ENCODE results near the gene NKAIN4.
A peak's percentile ranks its signal among the peaks of the same experiment; 100 is the strongest.

The NKAIN4 gene

DNA sequence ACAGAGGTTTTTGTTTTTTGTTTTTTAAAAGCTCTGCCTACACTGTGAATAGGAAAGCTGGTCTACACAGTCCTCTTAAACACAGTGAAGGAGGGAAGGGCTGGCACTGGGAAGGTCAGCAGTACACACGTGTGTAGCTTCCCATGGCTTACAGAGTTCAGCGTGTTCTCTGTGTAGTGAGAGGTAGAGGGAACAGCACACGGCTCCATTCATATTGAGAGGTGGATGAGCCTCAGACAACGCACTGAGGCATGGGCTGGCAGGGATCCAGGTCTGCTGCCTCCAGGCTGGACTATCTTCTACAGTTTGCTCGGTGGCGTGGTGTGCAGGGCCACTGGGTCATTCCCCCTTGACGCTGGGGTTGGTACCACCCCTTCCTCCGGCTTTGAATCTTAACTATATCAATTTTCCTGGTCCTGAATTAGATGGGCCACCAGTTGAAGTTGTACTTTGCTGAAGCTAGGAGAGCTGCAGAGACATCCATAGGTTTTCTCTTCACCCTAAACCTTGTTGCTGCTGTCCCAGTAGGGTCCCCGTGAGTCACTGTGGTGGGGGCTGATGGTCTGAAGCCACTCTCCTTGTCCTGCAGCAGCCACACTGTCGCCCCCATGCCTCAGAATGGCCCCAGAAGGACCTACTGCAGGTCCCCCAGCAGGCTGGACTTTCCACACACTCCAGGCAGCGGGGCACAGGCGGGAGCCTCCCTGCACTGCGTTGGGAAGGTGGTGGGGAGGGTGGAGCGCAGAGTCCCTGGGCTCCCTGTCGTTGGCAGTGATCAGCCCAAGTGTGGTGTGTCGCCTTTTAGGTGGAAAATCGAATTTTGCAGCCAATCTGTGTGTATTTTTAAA lies 20.3 kb upstream of the NKAIN4 start:
- DNase-seq (ENCODE audit: low read depth) = no peak

DNA sequence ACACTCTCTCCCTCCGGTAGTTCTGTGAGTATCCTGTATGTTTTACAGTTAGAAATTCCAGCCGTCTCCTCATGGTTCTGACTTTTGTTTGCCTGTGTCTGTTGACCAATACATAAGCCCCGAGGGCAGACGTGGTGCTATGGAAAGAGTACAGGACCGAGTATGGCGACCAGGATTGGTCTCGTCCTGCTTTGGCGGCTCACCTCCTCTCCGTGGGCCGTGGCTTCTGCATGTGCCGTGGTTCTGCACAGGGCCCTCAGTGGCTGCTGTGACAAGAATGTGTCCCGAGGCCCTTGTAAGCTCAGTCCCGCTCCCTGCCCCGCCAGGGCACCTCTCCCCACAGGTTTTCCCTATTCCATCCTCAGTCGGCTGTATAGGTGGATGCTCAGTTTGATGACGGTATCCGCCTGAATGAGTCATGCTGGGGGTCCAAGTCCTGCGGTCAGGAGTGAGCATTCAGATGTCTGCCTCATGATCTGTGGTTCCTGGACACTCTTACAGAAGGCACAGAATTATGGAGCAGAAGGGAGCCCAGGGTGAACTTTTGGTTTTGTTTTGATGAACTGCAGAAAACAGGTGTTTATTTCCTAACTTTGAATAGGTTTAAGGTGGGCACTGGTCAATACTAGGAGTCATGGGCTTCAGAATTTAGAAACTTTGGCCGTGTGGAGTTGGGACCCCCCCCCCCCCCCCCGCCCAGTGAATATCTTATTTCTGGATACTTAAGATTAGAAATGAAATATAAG lies 19.5 kb upstream of the NKAIN4 start:
- no peak for DNase-seq (ENCODE audit: low read depth)

DNA sequence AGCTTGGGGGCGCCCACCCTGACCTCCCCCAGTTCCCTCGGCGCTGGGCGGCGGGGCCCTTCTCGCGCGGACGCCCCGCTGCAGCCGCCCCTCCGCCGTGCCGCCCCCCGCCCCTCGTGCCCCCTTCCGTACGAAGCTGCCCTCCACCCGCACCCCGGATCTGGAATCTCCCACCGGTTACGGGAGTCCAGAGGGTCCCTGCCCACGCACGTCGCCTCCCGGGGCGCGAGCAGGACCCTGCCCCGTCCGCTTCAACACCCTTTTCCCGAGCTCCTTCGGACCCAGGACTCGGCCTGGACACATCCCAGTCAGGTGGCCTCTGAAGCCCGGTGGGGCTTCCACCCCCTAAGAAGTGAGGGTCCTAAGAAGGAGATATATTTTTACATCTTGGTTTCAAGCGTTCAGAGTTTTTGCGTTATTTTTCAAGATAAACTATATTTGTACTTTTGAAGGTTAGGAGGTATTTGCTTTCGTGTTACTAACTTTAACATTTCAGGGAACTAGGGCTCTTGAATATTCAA lies 18.9 kb upstream of the NKAIN4 start:
- no peak for DNase-seq (ENCODE audit: low read depth)

DNA sequence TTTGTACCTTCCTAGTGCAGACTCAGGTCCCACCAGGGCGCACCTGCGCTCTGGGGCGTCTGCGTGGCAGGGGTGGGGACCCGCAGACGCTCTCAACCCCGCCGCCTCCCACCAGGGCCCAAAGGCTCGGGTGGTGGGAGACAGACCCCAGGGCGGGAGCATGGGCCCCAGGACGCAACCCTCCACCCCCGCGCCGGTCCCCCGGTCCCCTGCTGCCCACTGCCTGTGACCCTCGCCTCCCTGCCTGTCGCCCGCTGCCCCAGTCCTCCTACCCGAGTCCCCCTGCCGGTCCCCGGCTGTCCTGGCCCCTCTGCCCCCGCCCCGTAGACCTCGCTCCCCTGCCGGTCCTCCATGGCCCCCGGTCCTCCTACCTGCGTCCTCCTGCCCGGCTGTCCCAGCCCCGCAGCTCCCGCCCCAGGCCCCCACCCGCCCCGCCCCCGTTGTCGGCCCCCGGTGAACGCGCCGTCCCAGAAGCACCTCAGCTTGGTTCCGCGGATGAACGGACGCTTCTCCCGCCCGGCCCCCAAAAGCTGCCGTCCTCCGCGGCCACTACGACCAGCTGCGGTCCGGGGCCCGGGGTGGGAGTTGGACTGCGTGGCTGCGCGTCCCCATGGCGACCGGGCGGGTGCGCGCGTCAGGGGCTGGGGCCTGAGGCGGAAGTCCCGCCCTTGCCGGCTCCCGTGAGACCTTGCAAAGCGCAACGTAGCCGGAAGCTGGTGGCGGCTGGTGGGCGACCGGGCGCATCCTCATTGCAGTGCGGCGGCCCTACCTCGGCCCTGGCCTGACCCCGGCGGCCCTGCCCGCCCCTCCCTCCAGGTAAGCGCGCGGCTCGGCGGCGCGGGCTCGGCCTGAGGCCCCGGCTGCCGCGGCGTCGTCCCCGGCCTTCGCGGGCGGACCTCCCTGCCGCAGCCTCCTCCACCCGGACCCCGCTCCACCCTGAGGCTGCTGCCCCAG lies 18.1 kb upstream of the NKAIN4 start, which contains the start of gene ARFGAP1:
Gene ARFGAP1 (plus strand): TSS at position 709 of the 954 bp plus-strand sequence. CDS start 2,768 bp downstream, outside the sequence.
- DNase-seq (ENCODE audit: low read depth) = peak; percentile 88

DNA sequence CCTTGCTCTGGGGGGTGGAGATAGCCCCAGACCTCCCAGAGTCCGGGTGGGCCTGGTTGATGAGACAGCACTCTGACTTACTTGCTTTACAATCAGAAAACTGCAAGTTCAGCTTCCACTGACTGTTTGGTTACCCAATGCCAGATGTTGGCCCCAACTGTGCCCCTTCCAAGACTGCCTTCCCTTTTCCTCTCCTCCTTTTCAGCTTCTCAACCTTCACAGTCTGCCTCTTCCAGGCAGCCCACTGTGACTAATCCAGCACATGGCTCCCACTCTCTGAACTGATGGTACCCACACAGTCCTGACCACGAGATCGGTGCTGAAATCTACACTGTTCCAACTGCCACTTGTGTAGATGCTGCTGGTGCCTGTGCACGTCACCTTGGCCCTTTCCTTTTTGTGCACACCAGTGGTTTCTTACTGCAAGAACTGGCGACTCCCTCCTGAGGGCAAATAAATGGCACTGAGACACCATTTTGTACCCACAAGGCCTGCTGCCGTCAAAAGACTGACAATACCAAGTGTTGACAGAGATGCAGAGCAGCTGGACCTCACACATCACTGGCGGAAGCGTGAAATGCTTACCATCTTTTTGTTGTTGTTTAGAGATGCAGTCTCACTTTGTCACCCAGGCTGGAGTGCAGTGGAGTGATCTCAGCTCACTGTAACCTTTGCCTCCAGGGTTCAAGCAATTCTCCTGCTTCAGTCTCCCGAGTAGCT lies 16.5 kb upstream of the NKAIN4 start:
- no peak for DNase-seq (ENCODE audit: low read depth)

DNA sequence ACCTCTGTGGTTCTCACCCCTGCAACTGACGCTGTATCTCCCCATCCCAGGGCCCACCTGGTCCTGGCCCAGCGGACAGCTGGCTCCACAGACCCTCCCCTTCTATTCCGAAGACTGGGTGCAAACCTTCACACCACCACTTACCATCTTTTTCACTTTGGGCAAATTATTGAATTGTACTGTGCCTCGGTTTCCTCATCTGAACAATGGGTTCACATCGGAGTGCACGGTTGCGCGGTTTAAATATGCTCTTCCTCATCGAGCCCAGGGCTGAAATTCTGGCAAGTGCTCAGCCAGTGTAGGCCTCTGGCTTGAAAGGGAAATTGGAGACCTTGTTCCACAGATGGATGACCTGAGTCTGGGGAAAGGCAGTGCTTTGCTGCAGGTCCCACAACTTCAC lies 15.5 kb upstream of the NKAIN4 start:
- DNase-seq (ENCODE audit: low read depth) = no peak

DNA sequence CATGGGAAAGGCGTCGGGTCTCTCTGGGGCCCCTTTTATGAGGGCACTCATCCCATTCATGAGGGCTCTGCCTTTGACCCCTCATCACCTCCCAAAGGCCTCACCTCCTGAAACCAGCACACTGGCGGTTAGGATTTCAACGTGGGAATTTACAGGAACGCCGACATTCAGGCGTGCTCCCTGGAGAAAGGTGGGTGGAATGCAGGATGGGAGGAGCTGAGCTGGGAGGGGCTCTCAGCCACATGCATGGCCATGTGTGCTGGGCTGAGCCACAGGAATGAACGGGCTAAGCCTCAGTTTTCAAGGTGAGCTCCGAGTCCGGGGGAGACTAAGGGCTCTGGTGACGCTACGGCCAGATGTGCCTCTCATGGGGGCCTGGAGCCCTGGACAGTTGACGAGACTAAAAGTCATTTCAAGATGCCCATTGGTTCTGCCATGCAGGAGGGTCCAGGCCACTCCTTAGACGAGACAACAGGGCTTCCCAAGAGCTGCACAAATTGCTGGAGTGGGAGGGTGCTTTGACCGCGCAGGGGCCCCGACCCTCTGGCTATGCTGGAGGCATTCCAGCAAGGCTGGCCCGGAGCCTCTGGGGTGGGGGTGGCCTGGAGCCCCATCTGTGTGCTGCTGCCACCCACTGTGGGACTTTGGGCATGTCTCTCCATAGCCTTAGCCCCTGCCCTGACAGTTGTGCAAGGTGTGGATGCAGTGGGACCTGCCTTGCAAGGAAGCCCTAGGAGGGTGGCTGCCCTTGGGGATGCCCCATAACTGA lies 14.6 kb upstream of the NKAIN4 start:
- no peak for DNase-seq (ENCODE audit: low read depth)

DNA sequence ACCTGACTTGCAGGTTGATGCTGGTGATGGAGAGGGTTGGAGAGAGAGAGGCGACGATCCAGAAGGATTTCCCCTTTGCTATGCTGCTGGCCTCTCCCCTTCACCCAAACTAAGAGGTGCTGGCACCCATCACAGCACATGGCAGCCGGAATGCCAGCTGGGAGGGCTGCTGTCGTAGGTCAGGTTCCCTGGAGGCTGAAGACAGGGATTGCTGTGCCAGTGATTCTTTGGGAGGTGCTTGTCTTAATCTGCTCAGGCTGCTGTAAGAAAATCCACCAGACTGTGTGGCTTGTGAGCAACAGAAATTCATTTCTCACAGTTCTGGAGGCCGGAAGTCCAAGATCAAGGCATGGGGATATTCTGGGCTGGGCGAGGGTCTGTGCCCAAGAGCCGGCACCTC lies 14.0 kb upstream of the NKAIN4 start:
- DNase-seq (ENCODE audit: low read depth) = no peak

DNA sequence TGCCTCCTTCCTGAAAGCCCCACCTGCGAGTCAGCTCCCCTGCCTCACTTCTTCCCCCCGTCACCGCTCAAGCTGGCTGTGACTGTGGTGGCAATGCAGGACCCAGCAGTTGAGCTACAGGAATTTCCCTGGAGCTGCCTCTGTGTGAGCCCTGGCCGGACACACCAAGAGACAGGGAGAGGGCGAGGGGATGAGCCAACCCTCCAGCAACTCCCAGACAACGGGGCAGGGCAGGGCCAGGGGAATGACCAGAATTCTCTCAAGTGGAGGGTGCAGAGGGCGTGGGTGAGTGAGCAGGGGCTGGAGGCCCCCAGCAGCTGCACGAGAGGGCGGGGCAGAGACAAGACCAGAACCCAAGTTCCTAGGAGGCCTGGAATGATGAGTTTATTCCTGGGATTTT lies 13.4 kb upstream of the NKAIN4 start:
- no peak for DNase-seq (ENCODE audit: low read depth)

DNA sequence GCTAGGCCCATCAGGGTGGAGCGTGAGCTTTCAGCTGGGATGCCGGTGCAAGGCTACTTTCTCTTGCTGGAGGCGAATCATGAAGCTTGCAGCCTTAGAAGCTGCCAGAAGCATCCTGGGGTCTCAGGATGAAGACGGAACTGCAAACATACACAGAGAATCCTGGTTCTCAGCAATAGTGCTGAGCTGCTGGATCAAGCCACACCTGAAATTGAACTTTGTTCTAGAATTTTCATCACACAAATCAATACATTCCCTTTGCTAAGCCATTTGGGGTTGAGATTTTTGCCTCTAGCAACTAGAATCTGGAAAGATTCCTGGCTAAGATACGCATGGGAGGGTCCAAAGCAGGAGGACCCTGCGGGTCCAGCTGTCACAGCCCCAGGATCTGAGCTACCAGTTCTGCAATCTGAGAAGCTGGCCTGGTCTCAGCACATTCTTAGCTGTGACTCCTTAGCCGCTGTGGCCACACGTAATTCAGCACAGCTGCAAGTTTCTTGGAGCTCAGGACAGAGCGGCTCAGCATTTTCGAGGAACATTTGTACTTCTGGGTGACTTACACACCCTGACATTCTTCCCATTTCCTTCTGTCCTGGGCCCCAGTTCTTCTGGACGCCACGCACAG lies 11.7 kb upstream of the NKAIN4 start:
- DNase-seq (ENCODE audit: low read depth) = no peak

DNA sequence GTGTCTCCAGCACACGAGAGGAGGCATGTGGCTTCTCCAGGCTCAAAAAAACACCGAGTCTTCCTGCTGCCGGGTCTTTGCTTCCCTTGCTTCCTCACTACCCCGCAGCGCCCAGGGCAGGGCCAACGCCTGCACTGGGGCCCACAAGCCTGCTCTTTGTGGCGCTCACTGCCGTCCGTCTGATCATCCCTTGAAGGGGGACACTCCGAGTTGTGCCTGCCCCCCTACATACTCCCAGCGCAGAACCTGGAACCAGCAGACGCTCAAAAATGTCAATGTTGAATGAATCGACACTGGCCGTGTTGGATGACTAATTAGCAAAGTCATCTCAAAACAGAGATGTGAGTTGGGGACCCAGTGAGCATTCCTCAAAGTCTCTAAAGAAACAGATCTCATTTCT lies 10.3 kb upstream of the NKAIN4 start:
- DNase-seq (ENCODE audit: low read depth) = no peak

DNA sequence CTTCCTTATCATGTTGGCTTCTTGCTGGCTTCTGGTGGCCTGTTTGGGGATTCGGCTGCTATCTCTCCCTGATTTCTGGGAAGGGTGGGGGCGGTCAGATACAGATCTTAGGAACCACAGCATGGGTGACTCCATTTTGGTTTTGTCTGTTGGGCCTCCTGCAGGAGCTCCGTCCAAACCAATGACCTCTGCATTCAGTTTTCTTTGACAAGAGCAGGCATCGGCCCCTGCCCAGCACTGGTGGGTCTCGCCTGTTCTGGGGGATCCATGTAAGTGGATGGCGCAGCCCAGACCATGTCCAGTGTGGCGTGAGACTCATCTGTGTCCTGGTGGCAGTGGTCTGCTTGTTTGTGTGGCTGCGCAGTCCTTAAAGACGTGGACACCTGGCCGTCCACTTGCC lies 9.7 kb upstream of the NKAIN4 start:
- no peak for DNase-seq (ENCODE audit: low read depth)

DNA sequence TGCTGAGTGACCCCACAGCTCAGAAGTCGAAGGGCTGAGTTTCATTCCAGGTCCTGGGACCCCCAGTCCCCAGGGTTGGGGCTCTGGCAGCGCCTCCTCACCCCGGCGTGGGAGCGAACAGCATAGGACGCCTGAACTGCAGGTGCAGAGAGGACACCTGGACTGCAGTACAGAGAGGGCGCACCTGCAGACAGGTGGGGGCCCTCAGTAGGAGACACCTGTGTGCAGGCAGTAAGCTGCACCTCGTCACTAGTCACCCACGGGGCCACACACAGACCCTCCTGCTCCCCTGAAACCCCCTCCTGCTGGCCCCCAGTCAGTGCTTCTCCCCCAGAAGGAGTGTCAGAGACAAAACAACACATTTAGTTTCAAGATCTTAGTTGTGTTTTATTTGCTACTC lies 8.6 kb upstream of the NKAIN4 start:
- no peak for DNase-seq (ENCODE audit: low read depth)

DNA sequence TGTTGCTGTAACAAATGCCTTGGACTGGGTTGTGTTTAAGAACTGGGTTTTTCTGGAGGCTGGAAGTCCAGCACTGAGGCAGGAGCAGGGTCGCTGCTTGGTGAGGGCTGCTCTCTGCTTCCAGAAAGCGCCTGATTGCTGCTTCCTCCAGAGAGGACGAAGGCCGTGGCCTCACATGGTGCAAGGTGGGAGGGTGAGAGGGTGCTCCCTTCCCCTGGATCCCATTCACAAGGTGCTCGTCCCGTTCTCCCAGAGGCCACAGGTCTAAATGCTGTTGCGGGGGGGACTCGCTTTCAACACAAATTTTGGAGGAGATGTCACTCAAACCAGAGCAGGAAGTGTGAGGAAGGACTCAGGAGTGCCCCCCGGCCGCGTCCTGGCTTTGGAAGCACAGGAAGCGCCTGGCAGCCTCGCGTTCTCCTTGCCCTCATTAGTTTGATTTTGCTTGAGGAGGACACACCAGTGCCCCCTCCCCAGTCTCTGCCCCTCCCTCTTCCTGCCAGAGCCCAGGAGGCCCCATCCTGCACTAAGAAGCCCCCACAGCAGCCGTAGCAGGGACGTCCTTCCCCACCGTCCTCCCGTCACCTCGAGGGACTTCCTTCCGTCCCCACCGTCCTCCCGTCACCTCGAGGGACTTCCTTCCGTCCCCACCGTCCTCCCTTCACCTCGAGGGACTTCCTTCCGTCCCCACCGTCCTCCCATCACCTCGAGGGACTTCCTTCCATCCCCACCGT lies 7.7 kb upstream of the NKAIN4 start:
- DNase-seq (ENCODE audit: low read depth) = no peak

DNA sequence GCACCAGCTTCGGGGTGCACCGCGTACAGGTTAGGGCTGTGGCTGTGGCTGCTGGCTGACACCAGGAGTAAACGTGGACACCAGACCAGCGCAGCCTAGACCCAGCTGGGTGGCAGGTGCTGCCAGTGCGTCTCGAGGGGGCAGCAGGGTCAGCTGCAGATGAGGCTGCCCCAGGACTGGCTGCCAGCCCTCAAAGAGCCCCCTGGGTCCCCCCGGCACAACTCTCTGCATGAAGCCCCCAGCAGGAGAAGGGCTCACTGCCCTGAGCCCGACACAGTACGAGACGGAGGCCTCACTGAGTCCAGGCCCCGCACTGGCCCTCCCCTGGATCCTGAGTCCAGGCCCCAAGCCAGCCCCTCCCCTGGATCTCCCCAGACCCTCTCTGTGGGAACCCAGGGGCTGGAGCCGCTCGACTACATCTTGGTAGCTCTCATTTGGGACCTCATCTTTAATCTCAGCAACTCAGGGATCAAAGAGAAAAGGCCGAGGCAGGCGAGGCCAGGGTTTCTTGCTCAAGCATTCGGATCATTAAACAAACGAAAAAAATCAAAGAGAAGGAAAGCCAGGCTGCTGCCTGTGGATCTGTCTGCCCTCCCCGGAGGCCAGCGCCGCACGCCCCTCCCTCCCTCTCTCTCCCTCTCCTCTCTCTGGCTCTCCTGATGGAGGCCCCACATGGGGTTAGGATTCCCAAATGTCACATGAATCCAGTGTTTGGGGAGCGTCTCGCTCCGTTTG lies 7.0 kb upstream of the NKAIN4 start:
- no peak for DNase-seq (ENCODE audit: low read depth)

DNA sequence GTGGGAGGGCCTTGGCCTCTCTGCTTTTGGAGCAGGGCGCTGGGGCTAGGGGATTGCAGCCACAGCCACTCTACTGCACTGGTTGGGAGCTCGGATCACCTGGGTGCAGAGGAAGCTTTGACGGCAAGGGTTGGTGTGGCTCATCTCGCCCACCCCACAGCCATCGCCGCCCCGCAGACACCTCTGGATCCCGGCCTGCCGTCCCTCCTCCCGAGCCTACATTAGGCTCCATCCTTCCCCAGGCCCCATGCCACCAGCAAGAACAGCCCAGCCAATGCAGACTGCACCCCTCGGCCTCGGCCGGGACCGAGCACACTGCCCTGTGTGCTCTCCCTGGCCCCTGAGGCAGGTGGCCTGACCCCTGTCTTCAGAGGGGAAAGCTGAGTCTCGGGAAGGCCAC lies 6.3 kb upstream of the NKAIN4 start:
- no peak for DNase-seq (ENCODE audit: low read depth)

DNA sequence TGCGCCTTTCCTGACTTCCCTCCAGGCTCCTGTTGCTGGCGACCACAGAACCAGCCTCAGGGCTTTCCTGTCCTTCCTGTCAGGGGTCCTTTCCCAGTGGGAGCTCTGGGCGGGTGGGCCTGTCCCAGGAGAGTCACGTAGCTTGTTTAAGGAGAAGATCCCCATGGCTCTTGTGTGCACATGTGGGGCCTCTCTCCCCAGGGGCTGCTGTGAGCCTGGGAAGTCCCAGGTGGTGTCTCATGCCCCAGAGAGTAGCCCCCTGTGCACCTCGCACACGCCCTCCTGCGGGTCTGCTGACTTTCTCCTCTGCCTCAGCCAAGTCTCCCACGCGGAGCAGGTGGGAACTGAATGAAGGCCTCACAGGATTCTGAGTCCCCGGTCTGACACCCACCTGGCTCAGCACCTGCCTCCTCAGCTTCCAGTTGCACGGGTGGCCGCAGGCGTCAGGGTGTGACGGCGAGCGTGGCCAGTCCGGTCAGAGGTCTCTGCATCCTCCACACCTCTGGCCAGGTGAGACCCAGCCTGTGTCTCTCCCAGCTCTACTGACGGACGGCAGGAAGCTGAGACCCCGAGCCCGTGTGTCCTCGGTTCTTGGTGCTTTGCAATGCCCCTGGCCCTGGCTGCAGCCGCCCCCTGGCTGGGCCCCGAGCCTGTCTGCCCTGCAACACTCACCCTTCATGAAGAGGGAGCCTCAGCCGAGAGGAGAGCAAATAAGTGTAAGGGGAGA lies 5.6 kb upstream of the NKAIN4 start:
- no peak for DNase-seq (ENCODE audit: low read depth)

DNA sequence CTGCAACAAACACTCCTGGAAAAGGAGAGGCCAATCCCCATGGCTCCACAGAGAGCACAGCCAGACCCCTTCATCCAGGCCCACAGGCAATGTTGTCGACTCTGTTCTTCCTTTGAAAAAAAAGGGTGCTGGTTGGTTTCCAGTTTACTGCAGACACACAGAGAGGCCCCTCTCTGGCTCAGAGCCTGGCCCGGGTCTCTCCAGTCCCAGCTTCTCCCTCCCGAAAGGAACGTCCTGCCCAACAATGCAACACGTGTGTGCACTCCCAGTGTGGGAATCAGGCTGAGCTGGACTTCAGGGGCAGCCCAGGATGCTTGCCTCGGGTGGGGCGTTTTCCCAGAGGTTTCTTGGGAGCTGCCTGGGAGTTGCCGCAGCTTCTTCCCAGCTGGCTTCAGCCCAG lies 4.5 kb upstream of the NKAIN4 start:
- no peak for DNase-seq (ENCODE audit: low read depth)

All from stimulated activated CD8-positive, alpha-beta memory T cell treated with anti-CD3 and anti-CD28 coated beads, Interleukin-4, amount 100 ng/mL, for 24 hours (primary cell).